HPDE6-E6E7 (cell line): ENCODE data around the gene MAP2K2.
A peak's percentile ranks its signal among the peaks of the same experiment; 100 is the strongest.

ENCODE experiments used
- DNase-seq: peaks from one replicate; pipeline ENCODE4 v3.0.0; 2011; ENCODE audit warnings: missing footprints; ENCODE audit errors: extremely low spot score

Gene MAP2K2

DNA sequence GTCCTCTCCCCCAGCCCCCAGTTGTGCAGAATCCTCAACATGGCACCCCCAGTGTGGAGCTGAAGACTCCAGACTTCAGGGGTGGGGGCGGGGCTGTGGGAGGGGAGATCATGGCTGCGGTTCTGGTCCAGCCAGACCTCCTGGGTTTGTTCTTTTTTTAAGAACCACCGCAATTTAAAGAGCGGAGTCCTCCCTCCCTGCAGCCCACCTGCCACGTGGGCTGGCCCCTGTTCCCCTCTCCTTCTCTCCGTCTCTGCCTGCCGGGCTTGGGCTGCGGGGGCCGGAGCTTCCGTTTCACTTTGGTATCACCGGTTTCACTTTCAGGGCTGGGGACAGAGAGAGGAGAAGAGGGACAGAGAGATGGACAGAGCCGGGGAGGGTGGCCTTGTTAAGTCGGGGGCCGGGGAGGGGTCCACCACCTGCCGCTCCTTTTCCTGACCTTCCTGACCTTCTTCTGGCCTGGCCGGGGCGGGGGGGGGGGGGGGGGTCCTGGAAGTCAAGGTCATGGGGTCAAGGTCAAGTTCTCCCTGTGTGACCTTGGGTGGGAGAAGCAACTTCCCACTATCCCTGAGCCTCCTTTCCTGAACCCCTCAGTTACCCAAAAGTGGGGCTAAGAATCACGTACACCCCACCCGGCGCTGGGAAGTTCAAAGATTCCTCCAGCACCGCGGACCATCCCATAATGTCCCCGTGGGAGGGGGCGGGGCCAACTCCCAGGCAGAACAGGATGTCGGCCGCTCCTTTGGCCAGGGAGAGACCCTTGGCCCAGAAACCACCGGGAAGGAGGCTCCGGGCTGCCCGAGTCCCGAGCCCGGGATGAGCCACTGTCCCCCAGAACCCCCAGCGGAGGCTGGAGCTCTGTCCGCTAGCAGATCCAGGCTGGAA is 45.9 kb downstream of the MAP2K2 start:
- DNase-seq, result no peak

DNA sequence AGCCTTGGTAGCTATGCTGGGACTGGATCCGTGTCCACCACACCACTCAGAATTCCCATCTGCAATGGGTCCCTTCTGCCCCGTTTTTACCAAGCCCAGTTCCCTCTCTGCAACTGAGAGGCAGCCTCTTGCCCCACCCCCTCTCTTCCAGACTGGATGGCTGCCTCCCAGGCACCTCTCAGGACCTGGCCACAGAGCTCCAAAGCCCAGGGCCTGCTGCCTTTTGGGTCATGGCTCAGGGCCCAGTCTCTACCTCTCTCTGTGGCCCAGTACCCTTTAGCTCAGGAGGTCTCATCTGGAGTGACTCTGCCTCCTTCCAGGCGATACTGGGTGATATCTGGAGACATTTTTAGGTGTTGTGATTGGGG is 46.9 kb downstream of the MAP2K2 start:
- no peak for DNase-seq

GRCh38 chr19:4075373-4075772 is 48.5 kb downstream of the MAP2K2 start:
- no peak for DNase-seq

DNA sequence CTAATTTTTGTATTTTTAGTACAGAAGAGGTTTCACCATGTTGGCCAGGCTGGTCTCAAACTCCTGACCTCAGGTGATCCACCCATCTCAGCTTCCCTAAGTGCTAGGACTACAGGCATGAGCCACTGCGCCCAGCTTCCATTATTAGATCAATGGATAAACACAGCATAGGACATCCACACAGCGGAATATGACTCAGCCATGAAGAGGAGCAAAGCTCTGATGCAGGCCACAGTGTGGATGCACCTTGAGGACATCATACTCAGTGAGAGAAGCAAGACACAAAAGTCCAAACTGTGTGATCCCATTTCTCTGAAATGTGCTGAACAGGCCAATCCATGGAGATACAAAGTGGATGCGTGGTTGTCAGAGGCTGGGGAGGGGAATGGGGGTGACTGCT is 52.3 kb downstream of the MAP2K2 start:
- no peak for DNase-seq

DNA sequence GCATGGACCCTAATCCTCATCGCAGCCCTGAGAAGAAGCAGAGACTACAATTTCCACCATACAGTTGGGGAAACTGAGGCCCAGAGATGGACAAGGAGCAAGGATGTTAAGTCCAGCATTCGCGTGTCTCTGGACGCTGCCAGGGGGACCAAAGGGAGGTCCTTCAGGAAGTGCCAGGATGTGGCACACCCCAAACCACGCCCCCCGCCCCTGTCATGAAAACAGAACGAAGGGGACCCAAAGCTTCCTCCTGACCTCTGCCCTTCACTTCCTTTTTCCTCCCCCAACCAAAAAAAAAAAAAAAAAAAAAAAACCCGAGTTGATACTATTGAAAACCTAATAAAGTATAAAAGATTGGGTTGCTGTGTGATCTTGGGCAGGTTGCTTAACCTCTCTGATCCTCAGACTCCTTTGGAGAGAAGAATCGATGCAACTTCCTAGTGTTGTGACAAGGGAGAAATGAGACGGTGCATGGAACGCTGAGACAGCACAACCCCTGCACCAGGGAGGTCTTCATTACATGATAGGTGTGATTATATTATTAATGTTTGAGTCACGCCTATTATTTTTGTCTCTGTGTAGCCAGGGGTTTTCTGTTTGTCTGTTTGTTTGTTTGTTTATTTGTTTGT is 54.5 kb downstream of the MAP2K2 start:
- DNase-seq, result no peak

GRCh38 chr19:4068047-4068966 is 55.6 kb downstream of the MAP2K2 start:
- no peak for DNase-seq

DNA sequence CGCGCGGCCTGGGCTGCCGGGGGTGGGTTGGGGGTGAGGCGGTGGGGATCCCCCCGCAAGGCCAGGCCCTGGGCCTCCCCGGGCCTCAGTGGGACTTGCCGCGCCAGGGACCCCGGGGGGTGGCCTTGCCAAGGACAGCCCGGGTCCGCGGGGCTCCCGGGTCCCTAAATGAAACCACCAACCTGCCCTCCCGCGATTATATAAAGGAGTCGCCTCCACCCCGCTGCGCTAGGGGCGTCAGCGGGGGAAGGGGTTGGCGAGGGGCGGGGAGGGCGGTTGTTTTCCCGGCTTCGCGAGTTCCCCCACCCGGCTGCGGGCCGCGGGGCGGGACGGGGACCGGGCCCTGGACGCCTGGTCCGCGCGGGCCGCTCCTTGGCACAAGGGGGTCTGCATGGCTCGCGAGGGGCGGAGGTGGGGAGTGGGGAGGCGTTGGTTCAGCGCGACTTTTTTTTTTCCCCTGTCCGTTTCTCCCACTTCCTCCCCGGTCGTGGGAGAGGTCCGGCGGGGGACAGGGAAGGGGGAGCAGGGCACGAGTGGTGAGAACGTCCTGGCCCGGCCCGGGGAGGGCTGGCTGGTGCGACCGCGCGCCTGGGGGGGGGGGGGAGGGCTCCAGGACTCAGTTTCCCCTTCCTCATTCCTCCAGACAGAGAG is 56.4 kb downstream of the MAP2K2 start:
- no peak for DNase-seq

DNA sequence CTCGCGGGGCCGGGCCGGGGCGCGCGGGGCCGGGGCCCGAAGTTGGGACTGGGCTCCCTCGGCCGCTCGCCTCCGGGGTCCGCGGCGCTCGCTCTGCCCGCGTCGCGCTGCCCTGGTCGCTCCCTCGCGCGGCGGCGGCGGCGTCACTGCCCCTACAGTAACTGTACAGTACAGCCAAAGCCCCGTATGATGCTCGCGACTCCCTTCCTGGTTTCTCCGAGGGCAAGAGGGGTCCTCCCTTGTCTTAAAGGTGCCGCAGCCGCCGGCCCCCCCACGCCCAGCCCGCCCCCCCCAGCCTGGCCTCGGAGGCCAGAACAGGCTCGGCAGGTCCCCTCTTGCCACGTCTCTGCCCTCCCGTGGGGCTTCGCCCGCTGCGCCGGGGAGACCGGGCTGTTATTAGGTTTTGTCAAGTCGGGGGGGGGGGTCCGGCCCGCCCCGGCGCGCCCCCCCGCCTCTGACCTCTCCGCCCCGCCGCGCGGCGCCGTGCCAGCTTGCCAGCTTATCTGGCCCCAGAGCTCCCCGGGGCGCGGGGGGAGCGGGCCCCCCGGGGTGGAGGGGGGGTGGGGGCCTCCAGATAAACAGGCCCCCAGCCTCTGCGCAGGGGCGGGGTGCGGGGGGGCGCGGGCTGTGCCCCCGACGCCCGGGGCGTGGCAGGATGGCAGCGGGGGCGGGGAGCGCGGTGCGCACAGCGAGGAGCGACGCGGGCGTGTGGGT is 57.1 kb downstream of the MAP2K2 start, which contains the start of gene ZBTB7A:
TSS of gene ZBTB7A (minus strand) at position 218 of the 714 bp plus-strand sequence. CDS start 11,667 bp downstream, outside the sequence.
- no peak for DNase-seq

- no peak for DNase-seq
Observed at GRCh38 chr19:4066176-4066606, 57.7 kb downstream of the MAP2K2 start.

GRCh38 chr19:4065430-4066175 is 58.3 kb downstream of the MAP2K2 start:
- DNase-seq, result peak; percentile 87

DNA sequence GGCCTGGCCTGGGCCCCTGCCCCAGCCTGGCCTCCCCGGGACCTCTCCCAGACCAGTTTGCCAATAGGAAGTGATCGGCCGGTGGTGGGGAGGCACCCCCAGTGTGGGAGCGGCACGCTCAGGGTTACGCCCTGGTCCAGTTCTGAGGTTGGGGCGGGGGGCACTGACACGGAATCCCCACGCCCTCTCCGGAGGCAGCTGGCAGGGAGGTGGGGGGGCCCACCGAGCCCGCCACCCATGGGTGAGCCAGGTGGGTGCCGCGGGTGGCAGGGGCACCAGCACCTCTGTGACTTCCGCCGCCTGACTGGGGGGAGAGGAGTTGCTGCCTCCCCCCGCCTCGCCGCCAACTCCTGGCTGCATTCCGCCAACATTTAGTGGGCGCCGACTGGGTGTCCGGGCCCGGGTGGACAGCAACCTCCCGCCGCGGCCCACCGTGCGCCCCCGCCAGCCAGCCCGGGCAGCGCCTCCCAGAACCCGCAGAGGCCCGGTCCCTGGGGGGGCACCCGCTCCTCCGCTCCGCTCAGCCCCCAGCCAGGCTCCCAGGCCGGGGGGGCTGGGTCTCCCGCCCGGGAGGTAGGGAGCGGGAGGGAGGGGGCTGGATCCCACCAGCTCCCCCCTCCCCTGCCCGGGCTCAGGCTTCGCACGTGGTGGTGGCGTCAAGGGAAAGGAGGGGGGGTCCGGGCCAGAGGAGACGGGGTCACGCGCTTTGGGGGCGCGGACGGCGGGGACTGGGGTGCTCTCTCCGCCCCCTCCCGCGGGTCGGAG is 59.2 kb downstream of the MAP2K2 start:
- no peak for DNase-seq

DNA sequence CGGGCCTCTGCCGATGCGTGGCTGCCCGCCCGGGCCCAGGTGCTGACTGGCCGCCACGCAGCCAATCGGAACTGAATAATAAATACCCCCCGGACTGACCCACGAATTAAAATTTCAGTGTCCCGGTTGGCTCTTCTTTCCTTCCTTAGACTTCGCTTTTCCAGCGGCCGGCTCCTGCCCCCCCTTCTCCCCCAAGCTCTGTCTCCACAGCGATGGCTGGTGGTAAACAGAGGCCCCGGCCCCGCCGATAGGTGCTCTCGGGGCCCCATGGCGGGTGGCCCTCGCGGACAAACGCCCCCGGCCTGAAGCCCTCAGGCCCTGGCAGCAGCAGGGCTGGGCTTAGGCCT is 59.8 kb downstream of the MAP2K2 start:
- DNase-seq, result no peak

DNA sequence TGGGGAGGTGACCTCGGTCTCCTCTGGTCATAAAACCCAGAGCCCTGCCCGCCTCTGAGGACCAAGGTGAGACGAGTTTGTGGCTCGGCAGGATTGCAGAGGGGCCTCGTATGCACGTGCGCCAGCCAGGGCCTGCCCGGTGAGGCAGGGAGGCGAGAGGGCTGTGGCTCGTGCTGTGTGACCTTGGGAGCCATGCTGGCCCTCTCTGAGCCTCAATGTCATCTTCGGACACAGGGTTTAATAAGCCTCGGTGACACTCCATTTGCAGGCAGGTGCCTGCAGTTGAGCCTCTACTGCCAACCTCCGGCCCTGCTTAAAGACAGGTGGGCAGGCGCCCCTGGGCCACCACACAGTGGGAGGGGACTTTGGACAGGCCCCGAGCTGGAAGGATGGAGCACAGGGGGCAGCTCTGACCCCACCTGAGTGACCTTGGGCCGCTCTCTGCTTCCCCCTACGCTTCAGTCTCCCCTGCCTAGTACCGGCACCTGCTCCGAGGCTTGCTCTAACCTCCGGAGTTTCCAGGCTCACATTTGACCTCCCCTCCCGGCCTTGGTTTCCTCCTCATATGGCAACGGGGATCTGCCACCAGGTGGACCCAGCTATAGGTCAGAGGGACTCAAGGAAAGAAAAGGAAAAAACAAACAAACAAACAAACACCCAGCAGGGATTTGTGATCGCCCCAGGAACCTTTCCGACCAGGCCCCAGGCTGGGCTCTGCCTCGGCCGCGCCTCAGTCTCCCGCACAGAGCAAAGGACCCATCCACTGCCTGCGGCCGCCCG is 60.4 kb downstream of the MAP2K2 start:
- no peak for DNase-seq

GRCh38 chr19:4062419-4063368 is 61.2 kb downstream of the MAP2K2 start:
- no peak for DNase-seq

DNA sequence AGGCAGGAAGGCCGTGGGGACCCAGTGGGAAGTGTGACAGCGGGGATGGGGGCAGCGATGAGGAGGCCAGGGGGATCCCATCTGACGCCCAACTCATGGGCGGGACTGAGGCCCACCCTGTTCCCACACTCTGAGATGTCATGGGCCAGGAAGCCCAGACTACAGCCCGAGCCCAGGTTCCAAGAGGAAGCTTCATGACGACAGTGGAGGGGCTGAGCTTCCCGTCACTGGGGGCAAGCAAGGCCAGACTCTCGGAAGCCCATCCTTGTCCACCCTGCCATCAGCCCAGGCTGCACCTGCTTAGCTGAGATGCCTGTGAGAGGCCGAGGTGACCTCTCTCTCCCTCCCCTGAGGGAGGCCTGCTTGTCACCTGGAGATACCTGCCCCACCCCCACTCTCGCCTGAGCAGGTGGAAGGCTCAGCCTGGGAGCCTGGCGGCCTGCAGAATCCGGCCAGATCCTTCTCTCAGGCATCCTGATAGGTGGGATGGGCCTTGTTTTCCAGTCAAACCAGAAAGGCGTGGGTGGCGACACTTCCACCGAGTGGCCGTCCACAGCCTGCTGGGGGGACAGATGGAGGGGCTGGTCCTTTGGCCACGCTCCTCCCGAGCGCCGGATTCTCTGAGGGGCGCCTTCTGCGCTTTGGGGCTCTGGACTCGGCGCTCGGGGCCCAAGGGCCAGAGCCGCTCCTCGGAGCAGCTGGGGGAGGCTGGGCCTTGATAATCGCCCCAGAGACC is 62.1 kb downstream of the MAP2K2 start:
- DNase-seq, result no peak

GRCh38 chr19:4061178-4061682 is 62.7 kb downstream of the MAP2K2 start:
- DNase-seq, result no peak
